IPS-18c (cell line): ENCODE results near the gene TM4SF18.

Source experiments
- H3K4me3 ChIP-seq: 2 replicates; pipeline ENCODE4 v1.7.0; 2013; ENCODE audit warnings: low read depth, mild to moderate bottlenecking, low read length, moderate library complexity; ENCODE audit not compliant: insufficient read depth
- H3K9me3 ChIP-seq: one replicate; pipeline ENCODE4 v1.6.1; 2013; ENCODE audit warnings: mild to moderate bottlenecking, low read length, moderate library complexity; ENCODE audit not compliant: control insufficient read depth, insufficient read depth

Gene TM4SF18

DNA sequence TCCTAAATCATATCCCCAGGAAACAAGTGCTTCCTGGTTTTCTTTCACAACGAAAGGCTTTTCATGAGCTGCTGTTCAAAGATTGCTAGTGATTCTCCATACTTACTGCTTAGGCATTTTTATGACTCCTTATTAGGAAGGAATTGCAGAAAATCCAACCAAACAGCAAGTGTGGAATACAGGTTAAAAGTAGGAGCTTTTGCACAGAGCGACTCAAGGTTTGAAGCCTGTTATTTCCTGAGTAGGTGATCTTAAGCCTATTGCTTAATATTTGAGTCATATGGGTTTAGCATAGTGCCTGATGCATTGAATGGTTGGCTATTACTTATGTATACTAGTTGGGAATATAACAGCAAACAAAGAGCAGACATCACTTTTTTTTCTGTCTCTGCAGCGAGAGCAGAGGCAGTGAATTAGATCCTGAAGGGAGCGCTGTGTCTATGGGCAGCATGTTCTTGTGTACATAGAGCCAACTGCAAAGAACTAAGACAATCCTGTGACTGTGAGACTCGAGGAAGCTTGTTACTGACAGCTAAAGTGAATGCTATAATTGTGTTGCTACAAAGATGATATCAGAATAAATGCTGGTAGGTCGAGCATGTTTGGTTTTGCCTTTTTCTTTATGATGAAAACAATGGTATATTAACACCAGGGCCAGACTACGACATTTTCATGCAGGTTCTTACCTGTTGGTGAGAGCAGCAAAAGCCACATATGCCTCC lies 37.7 kb upstream of the TM4SF18 start:
- Histone ChIP-seq H3K4me3 (no peak overlapping the region), H3K9me3 (no peaks in the 10 kb centered on the region)

DNA sequence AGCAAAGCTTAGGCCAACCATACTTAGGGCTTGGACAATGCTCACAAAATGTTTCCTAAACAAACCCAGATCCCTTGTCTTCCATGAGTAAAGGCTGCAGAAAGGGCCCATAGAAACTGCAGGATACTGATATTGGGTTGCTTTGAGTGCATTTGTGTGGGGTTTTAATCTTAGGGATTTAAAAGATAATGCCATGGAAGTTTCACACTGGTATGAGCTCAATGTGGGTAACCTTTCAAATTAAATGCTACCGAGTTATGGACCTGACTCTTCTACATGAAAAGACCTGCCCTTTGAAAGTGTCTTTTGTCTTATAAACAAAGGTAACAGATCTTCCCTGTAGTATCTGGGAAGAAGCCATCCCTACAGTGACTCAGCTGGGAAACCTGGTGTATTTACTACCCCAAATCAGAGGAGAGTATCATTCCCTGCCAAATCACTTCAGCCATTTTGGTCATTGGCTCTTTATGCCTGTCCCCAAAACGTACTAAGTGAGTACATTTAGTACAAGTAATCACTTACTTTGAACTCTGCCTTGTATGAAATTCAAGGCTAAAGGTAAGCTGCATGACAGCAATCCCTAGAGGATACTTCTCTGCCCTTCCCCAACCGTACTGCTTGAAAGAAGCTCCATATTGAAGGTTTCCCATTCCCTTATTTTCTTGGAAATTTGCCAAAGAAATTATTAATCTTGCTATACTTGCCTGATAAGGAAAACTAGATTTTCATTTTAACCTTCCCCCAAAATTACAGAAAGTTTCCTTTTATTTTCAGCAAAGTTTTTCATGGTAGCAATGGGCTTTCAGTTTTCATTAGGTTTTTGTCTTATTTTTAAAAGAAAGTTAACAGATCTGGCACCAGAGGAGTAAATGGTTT lies 36.8 kb upstream of the TM4SF18 start:
- Histone ChIP-seq H3K4me3 (no peak overlapping the region), H3K9me3 (no peaks in the 10 kb centered on the region)

DNA sequence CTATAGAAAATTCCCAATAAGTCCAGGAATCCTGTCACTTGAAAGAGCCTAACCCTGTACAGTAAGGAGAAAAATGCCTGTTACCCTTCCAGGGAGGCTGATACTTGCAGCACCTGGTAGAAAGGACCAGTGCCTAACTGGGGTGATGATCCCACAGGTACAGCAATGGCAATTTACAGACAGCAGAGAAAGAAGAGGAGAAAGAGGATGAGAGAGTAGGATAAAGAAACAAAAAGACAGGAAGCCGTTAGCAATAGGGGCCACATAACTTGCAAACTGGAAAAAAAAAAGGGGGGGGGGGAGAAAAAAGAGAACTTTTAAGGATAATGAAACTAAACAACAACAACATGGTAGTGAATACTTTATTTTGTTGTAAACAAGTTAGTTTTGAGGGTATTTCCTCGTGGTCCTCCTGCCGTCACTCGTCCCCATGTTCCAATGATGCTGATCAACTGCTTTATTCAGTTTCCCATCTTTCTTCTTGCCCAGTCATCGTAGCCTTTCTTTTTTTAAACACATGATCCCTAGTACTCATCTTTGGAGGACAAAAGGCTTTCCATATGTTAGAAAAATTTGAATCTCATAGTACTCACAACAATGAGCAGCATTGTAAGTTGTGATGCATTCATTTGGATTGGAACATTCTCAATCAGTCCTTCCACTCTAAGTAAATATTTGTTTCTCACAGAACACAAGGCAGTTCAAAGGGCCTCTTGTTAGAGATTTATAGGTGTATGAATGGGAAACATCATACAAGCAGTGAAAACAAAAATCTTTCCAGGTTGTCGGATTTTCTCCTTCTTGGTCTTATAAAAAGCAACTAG lies 35.5 kb upstream of the TM4SF18 start:
- H3K4me3 ChIP-seq: no peak overlapping the region
- no peaks in the 10 kb centered on the region for H3K9me3 ChIP-seq

DNA sequence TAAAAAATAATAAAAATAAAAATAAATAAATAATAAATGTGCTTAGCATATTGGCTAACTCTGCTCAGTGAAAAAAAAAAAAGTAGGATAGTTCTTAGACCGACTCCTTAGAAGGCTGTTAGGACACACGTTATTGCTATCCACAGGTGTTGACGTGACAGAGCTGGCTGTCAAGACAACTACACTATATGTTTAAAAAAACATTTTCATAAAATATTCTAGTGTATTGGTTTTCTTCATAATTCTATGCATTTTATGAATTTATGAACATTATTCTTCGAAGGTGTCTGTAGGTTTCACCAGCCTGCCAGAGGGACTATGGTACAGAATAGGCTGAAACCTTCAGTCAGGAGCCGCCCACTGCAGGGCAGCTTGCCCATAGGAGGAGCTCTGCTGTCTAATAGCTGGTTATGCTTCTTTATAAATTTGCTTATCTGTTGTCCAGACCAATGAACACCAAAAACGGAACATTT lies 34.8 kb upstream of the TM4SF18 start:
- H3K4me3 ChIP-seq: no peak overlapping the region

DNA sequence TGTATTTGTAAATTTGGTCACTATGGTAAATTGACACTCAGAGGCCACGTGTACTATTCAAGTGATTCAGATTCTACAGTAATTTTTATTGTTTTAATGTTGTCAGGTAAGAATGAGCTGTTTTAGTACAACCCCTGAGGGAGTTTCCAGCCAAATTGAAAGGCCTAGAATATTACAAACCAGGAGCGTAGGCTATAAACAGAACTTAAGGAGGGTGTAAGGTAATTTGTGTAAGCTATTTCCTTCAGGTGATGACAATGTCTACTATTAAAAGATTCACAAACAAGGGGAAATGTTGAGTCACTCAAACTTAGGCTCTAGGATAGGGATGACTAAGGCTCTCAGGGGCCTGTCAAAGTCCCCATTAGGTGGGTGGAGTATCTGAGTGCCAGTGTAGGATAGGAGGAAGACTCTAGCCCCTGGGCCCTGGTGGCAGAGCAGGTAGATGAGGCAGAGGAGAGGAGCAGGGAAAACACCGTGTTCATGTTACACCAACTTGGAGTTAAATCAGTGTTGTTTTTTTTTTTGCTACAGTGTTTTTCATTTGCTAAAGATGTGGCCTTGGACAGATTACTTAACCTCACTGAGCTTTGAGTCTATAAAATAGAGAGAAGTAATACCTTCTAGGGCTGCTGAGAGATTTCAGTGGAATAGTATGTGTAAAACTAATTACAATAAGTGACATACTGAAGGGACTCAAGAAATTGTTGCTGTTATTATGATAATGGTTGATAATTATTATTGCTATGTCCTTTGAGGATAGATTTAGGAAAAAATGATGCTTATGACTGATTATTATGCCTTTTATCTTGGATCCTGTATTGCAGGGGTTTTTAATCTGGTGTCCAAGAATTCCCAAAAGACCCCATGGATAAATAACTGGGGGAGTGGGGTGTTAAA lies 33.8 kb upstream of the TM4SF18 start:
- Histone ChIP-seq H3K4me3 (no peak overlapping the region), H3K9me3 (no peaks in the 10 kb centered on the region)

More for the DNA sequence above, 34.8 kb upstream of the TM4SF18 start:
- H3K9me3 ChIP-seq: no peaks in the 10 kb centered on the region

DNA sequence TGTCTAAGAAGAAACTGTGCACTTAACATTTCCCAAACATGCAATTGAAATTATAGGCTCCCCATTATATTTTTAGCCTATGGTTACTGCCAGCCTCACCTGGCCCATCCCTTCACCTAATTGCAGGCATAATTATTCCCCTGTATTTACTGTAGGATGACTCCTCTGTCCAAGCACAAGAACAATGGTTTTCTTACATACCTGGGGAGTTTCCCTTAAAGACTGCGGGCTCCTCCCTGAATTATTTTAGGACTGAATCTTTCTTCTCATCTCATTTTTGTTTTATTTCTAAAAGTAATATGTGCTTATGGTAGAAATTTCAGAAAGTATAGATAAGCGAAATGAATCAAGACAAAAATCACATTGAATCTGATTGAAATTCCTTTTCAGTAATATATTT lies 32.6 kb upstream of the TM4SF18 start:
- Histone ChIP-seq H3K4me3 (no peak overlapping the region), H3K9me3 (no peaks in the 10 kb centered on the region)

DNA sequence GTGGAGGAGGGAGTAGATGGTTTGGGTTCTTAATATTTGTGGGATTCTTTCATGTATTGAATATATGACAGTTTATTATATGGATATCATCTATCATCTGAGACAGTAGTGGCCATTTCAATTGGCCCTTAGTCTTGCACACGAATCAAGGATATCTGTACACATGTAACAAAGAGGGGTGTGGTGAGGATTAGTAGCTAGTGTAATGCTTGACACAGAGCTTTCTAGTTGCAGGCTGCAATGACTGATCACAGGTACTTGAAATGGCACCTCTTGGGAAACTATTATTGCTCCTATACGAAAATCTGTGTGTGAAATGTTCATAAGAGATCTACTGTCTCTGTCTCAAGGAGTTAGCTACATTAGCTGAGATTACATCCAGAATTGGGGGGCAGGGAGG lies 31.2 kb upstream of the TM4SF18 start:
- Histone ChIP-seq H3K9me3 (peaks cover 2% of the 10 kb centered on the region), H3K4me3 (no peak overlapping the region)

DNA sequence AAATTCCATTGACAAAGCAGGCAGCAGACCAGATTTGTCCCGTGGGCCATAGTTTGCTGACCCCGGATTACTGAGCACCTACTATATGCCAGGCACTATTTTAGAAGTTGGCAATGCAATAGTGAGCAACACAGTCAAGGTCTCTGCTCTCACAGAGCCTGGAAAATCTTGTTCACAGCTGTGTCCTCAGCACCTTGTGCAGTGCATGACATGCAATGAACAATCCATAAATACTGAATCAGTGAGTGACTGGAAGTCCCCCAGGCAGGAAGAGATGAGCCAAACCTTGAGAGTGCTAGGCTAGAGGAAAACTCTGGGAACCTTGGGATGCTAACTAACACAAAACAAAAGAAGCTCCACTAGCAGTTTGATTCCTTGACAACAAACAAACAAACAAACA lies 29.6 kb upstream of the TM4SF18 start:
- H3K4me3 ChIP-seq: no peak overlapping the region
- peaks cover 2% of the 10 kb centered on the region for H3K9me3 ChIP-seq

DNA sequence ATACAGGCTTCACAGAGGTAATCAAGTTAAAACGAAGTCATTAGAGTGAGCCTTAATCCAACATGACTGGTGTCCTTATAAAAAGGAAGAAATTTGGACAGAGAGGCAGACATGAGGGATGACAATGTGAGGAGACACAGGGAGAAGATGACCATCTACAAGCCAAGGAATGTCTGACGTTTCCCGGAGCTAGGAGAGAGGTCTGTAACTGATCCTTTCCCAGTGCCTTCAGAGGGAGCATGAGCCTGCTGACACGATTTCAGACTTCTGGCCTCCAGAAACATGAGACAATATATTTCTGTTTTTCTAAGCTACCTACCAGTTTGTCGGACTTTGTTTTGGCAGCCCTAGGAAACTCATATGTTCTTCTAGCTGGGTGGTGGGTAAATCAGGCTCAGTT lies 28.9 kb upstream of the TM4SF18 start:
- Histone ChIP-seq H3K4me3 (no peak overlapping the region), H3K9me3 (peaks cover 2% of the 10 kb centered on the region)

DNA sequence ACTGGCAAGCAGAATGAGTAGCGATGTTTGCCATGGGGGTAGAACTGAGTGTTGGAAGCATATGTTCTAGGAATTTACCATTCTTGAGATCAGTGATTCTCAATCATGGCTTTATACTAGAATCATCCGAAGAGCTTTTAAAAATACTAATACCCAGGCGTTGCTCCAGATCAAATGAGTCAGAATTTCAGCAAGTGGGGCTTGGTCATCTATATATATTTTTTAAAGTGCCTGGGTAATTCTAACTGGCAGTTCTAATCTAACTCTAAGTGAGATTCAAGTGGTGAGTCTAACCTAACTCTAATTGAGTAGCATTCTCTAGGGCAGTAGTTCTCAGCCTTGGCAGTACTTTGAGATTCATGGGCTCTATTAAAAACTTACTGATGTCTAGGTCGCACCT lies 23.2 kb upstream of the TM4SF18 start:
- no peak overlapping the region for H3K4me3 ChIP-seq
- H3K9me3 ChIP-seq: peaks cover 2% of the 10 kb centered on the region

DNA sequence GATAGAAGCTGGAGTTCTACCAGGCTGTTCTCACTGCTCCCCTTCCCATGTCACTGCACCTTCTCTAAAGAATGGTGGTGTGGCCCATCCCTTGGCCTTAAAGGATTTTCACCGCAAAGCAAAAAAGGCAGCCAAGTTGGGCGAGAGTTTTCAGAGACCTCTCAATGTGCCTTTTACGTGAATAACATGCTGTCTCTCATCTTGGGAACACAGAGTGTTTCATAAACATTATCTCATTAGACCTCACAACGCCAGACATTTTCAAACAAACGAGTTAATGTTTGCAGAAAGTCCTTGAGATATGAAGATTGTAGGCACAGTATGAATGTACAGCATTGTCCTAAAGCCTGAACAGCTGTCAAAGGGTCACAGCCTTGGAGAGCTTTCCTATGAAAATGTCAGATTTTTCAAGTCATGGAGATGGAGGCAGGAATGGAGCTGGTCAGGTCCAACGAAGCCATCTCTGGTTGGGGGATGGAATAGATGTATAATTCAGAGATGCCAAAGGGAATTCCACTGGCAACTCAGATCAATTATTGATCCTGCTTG lies 22.7 kb upstream of the TM4SF18 start:
- no peak overlapping the region for H3K4me3 ChIP-seq

DNA sequence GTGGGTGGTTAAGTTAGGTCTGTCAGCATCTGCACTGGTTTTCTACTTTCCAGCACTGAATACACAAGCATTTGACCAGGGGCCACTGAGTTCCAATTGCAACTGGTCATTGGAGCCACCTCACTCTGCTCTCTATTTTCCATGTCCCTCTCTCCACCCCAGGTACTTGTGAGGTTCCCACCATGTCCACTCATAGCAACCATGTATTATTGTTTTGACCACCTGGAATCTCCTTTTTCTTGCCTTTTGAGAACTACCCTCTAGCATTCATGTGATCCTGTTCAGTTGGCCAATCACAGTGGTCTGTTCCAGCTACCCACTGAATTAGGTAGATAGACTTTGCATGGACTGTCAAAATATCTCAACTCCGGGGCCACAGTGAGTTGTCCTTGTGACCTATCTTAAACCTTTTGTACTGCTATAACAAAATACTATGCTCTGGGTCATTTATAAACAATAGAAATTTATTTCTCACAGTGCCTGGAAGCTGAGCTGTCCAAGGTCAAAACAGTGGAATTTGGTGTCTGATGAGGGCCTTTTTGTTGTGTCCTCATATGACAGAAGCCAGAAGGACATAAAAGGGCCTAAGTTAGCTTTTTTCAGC lies 20.2 kb upstream of the TM4SF18 start:
- Histone ChIP-seq H3K4me3 (no peak overlapping the region), H3K9me3 (no peaks in the 10 kb centered on the region)

More for the DNA sequence above, 22.7 kb upstream of the TM4SF18 start:
- peaks cover 2% of the 10 kb centered on the region for H3K9me3 ChIP-seq

DNA sequence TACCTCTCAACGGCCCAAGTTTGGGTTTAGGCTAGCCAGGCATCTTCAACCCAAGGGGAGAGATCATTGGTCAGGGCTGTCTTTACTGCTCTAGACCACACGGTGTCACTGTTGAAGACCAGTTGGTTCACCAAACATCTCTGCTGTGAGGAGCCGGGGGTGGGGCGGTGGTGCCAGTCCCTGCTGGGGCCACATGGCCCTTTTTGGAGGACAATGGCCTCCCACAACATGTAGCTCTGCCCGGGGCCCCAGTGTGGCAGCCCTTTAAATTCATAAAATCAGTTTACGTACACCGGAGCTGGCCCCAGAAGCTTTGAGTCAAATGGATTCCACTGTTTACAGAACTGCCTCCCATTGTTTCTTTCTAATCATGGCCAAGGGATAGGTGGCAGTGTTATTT lies 19.1 kb upstream of the TM4SF18 start:
- no peaks in the 10 kb centered on the region for H3K9me3 ChIP-seq
- no peak overlapping the region for H3K4me3 ChIP-seq

DNA sequence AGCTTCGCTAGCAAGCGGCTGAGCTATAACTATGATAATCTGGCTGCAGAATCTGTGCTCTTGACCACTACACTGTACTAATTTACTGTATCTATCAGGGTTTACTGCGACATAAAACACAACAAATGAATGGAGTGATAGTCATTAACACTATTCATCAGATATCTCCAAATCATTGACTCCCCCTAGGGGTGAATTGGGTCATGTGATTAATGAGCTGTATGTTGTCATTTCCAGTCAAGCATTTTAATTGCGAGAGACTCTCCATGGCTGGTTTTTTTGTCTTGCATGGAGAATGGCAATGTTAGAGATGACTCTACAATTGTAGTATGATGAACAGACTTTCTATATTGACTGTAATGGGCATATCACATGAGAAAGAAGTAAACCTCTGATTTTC lies 10.5 kb upstream of the TM4SF18 start:
- Histone ChIP-seq H3K4me3 (no peak overlapping the region), H3K9me3 (no peaks in the 10 kb centered on the region)

DNA sequence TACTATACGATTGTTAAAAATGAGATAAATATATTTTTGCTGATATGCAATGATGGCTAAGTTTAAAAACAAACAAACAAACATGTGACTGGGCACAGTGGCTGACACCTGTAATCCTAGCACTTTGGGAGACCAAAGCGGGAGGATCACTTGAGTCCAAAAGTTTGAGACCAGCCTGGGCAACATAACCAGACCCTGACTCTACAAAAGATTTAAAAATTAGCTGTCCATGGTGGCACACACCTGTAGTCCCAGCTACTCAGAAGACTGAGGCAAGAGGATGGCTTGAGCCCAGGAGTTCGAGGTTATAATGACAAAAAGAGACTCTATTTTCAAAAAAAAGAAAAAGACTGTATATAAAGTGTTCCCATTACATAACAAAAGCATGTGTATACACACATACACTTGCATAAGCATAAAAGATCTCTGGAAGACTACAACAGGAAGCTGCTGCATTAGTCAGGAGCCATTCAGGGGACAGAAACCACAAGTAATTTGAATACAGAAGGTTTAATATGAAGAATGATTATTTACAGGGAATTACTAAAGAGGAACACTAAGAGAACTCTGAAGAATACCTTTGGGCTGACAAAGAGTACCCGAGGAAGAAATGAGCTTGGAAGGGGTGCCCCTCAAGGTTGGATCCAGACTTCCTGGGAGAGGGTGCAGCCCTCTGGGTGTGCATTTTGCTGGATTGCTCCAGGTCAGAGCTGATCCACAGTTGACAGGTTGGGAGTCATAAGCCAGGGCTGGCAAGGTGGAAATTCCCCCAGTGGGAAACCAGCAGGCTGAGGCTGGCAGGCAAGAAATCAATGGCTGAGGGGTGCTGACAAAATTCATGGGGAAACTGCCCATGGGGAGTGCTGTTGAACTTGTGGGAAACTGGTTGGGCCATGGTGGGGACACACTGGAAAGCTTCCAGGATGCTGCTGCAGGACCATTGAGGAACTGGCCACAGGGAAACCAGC lies 9.3 kb upstream of the TM4SF18 start:
- no peaks in the 10 kb centered on the region for H3K9me3 ChIP-seq
- H3K4me3 ChIP-seq: no peak overlapping the region
